Liver (tissue), 8 donors: ENCODE data around the gene SMIM45.

Experiments
- DNase-seq: peaks from one replicate; pipeline ENCODE4 v3.0.0-alpha.2; 2017; ENCODE audit warnings: low spot score
- H3K27ac ChIP-seq, 2 donors: one replicate each; pipeline ENCODE4 v1.7.0; 2013; ENCODE audit warnings: inconsistent platforms in 2 of 2, low read length in 2 of 2, control low read depth in 1 of 2, low read depth in 1 of 2, mild to moderate bottlenecking in 1 of 2
- H3K27me3 ChIP-seq, 4 donors: one replicate each; pipeline versions ENCODE4 v1.6.1 to v1.7.0; 2013; ENCODE audit warnings: low read length in 3 of 4, inconsistent platforms in 1 of 4, mild to moderate bottlenecking in 1 of 4, moderate library complexity in 1 of 4; ENCODE audit not compliant: control insufficient read depth in 4 of 4, insufficient read depth in 4 of 4
- H3K36me3 ChIP-seq, 4 donors: one replicate each; pipeline versions ENCODE4 v1.6.1 to v1.7.0; 2013; ENCODE audit warnings: low read length in 3 of 4, mild to moderate bottlenecking in 3 of 4, low read depth in 1 of 4, moderate library complexity in 1 of 4; ENCODE audit not compliant: control insufficient read depth in 4 of 4, insufficient read depth in 3 of 4
- H3K4me1 ChIP-seq, 4 donors: one replicate each; pipeline versions ENCODE4 v1.6.1 to v1.7.0; 2013; ENCODE audit warnings: low read length in 3 of 4, mild to moderate bottlenecking in 3 of 4, moderate library complexity in 1 of 4; ENCODE audit not compliant: control insufficient read depth in 4 of 4, insufficient read depth in 4 of 4
- H3K4me3 ChIP-seq, 3 donors: one replicate each; pipeline versions ENCODE4 v1.6.1 to v1.7.0; 2013; ENCODE audit warnings: low read length in 3 of 3, control low read depth in 1 of 3, low read depth in 1 of 3, mild to moderate bottlenecking in 1 of 3
- H3K9ac ChIP-seq, 2 donors: one replicate each; pipeline ENCODE4 v1.7.0; 2013; ENCODE audit warnings: low read length in 2 of 2, mild to moderate bottlenecking in 2 of 2, moderate library complexity in 2 of 2, control low read depth in 1 of 2, low read depth in 1 of 2
- H3K9me3 ChIP-seq, 4 donors: one replicate each; pipeline versions ENCODE4 v1.6.1 to v1.7.0; 2013; ENCODE audit warnings: low read length in 3 of 4; ENCODE audit not compliant: control insufficient read depth in 4 of 4
- ATF3 ChIP-seq: IDR thresholded peaks from 2 replicates; pipeline ENCODE4 v1.6.1; 2016; ENCODE audit warnings: antibody characterized with exemption
- CTCF ChIP-seq: fragments of 150-350 bp; IDR thresholded peaks from 2 replicates; pipeline ENCODE4 v1.5.1; 2017; ENCODE audit warnings: improper control_type of control experiment, low read depth, low read length; ENCODE audit not compliant: missing input control
- EGR1 ChIP-seq, 2 donors: IDR thresholded peaks; 2 replicates each; pipeline ENCODE4 v1.6.1; 2016 to 2018; ENCODE audit warnings: antibody characterized with exemption in 2 of 2, low read depth in 2 of 2
- FOXA1 ChIP-seq: IDR thresholded peaks from 2 replicates; pipeline ENCODE4 v1.6.1; 2016; ENCODE audit warnings: antibody characterized with exemption
- FOXA2 ChIP-seq: IDR thresholded peaks from 2 replicates; pipeline ENCODE4 v1.6.1; 2016; ENCODE audit warnings: antibody characterized with exemption
- GABPA ChIP-seq, 2 donors: IDR thresholded peaks in 1 of 2; conservative IDR thresholded peaks in 1 of 2; 2 replicates each; pipeline ENCODE4 v1.6.1; 2016; ENCODE audit warnings: antibody characterized with exemption in 2 of 2, mild to moderate bottlenecking in 1 of 2, moderate library complexity in 1 of 2
- HNF4A ChIP-seq, 2 donors: conservative IDR thresholded peaks; 2 replicates each; pipeline ENCODE4 v1.6.1; 2016; ENCODE audit warnings: antibody characterized with exemption in 2 of 2, mild to moderate bottlenecking in 2 of 2
- HNF4G ChIP-seq: IDR thresholded peaks from 2 replicates; pipeline ENCODE4 v1.6.1; 2016; ENCODE audit warnings: antibody characterized with exemption
- JUND ChIP-seq, 2 donors: IDR thresholded peaks; 2 replicates each; pipeline ENCODE4 v1.6.1; 2016; ENCODE audit warnings: antibody characterized with exemption in 2 of 2
- NR2F2 ChIP-seq: IDR thresholded peaks from 2 replicates; pipeline ENCODE4 v1.6.1; 2016; ENCODE audit warnings: antibody characterized with exemption
- RXRA ChIP-seq, 2 donors: IDR thresholded peaks; 2 replicates each; pipeline ENCODE4 v1.6.1; 2017 to 2018; ENCODE audit warnings: antibody characterized with exemption in 2 of 2, mild to moderate bottlenecking in 1 of 2
- SP1 ChIP-seq: IDR thresholded peaks from 2 replicates; pipeline ENCODE4 v1.6.1; 2018; ENCODE audit warnings: antibody characterized with exemption, mild to moderate bottlenecking
- TAF1 ChIP-seq: conservative IDR thresholded peaks from 2 replicates; pipeline ENCODE4 v1.6.1; 2016; ENCODE audit warnings: antibody characterized with exemption, mild to moderate bottlenecking
- YY1 ChIP-seq: IDR thresholded peaks from 2 replicates; pipeline ENCODE4 v1.6.1; 2016; ENCODE audit warnings: antibody characterized with exemption, mild to moderate bottlenecking
- WGBS: extraction: QIAGEN DNeasy Blood & Tissue Kit; methylation state at CpG from one replicate; pipeline ENCODE4 v1.1.7; 2013; 5-methylcytosine and 5-hydroxymethylcytosine counted together
- TF ChIP-seq, protein P1 (sequence below): IDR thresholded peaks from 2 replicates; pipeline ENCODE4 v1.6.1; 2016; ENCODE audit warnings: antibody characterized with exemption
- TF ChIP-seq, protein P2 (sequence below): IDR thresholded peaks from 2 replicates; pipeline ENCODE4 v1.6.1; 2016; ENCODE audit warnings: antibody characterized with exemption
- donor health status: healthy.
- donor health status: healthy.
- donor health status: healthy.
- donor health status: healthy.
- donor health status: healthy.

Gene SMIM45

DNA sequence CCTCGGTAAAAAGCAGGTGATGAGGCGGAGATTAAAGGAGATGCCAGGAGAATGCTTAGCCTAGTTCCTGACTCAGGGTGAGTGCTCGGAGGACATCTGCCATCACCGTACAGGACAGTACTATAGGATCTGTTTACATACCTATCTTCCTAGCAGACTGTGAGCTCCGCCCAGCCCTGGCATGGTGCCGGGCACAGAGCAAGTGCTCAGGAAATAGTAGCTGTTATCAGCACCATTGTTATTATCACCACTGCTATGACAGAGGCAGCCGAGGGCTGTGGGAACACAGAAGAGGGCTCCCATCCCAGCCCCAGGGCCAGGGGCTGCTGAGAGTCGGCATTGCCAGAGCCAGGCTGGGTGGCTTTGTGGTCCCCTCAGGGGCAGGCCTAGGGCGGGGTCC is 16.7 kb downstream of the SMIM45 start (continued):
- TF ChIP-seq CTCF (no peak), EGR1 (IDR thresholded peaks at IDR 0.05; ENCODE audit: low read depth in 2 of 2) (no peak)

DNA sequence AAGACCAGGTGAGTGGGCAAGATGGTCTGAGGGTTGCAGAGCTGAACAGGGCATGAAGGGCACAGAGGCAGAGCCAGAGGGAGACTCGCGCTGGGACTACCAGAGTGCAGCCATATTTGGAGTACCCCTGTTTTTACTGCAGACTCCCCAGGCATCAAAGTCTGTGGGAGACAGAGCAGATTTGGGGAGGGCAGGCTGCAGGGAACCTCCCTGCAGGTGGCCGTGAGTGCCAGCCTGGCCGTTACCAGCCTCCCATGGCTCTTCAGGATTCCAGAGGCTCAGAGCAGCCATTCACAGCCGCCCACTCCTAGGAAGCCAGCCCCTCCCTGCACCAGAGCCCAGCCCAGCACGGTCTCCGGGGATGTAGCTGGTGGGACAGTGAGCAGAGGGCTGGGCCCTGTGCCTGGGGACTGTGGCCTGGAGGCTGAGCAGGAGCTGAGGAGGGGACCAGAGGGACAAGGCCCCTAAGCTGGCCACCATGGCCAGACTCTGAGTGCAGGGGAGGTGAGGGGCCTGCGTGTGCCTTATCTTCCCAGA is 17.2 kb downstream of the SMIM45 start, which contains the start of gene SEPTIN3:
TSS of gene SEPTIN3 (plus strand) at position 334 of the 537 bp plus-strand sequence. CDS start 2,050 bp downstream, outside the sequence.
- no peak for DNase-seq
- WGBS: 80% methylated on average over 8 of the region's 8 CpGs
- Histone ChIP-seq H3K9ac (no peak within 1 kb of the TSS), H3K27ac (no peak within 1 kb of the TSS), H3K4me1 (no peaks in the 10 kb centered on the region), H3K9me3 (no peaks in the 10 kb centered on the region), H3K36me3 (no peaks in the 10 kb centered on the region), H3K4me3 (no peak within 1 kb of the TSS), H3K27me3 (no peaks in the 10 kb centered on the region)
- TF ChIP-seq SP1 (no peak), HNF4G (no peak), NR2F2 (no peak), JUND (IDR thresholded peaks at IDR 0.05) (no peak), HNF4A (conservative IDR thresholded peaks at IDR 0.05) (no peak), TAF1 (no peak), FOXA1 (no peak), GABPA (IDR thresholded peaks at IDR 0.05 in 1 of 2, conservative IDR thresholded peaks at IDR 0.05 in 1 of 2) (no peak), ATF3 (no peak)
- TF ChIP-seq, protein P1, sequence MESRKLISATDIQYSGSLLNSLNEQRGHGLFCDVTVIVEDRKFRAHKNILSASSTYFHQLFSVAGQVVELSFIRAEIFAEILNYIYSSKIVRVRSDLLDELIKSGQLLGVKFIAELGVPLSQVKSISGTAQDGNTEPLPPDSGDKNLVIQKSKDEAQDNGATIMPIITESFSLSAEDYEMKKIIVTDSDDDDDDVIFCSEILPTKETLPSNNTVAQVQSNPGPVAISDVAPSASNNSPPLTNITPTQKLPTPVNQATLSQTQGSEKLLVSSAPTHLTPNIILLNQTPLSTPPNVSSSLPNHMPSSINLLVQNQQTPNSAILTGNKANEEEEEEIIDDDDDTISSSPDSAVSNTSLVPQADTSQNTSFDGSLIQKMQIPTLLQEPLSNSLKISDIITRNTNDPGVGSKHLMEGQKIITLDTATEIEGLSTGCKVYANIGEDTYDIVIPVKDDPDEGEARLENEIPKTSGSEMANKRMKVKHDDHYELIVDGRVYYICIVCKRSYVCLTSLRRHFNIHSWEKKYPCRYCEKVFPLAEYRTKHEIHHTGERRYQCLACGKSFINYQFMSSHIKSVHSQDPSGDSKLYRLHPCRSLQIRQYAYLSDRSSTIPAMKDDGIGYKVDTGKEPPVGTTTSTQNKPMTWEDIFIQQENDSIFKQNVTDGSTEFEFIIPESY: no peak
- TF ChIP-seq, protein P2, sequence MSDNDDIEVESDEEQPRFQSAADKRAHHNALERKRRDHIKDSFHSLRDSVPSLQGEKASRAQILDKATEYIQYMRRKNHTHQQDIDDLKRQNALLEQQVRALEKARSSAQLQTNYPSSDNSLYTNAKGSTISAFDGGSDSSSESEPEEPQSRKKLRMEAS: no peak

DNA sequence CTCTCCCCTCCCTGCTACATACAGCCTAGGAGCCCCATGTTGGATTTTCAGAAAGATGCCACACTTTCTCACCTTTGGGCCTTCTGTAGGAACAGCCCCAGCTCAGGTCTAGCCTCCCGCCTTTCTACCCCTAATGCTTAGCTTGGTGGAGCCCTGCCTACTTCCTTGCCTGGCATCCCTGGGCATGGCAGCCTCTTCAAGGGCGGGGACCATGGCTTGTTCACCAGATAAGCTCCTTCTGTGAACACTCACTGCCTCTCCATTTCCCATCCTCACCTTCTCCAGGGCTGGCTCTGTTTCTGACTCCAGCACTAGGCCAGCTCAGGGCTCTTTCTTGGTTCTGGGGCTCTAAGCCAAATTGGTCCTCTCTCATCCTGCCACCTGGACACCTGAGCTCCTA is 18.7 kb downstream of the SMIM45 start:
- H3K27ac ChIP-seq: no peak overlapping the region
- no peak for DNase-seq
- H3K9me3 ChIP-seq: no peaks in the 10 kb centered on the region
- H3K9ac ChIP-seq: no peak overlapping the region
- no peaks in the 10 kb centered on the region for H3K36me3 ChIP-seq
- H3K27me3 ChIP-seq: no peaks in the 10 kb centered on the region
- no peak overlapping the region for H3K4me3 ChIP-seq
- no peaks in the 10 kb centered on the region for H3K4me1 ChIP-seq
- 89% methylated on average over 2 of the region's 2 CpGs for WGBS
- TF ChIP-seq NR2F2 (no peak), TAF1 (no peak), GABPA (IDR thresholded peaks at IDR 0.05 in 1 of 2, conservative IDR thresholded peaks at IDR 0.05 in 1 of 2) (no peak), HNF4A (conservative IDR thresholded peaks at IDR 0.05) (no peak), EGR1 (IDR thresholded peaks at IDR 0.05; ENCODE audit: low read depth in 2 of 2) (no peak), HNF4G (no peak), ATF3 (no peak), JUND (IDR thresholded peaks at IDR 0.05) (no peak), FOXA2 (no peak), YY1 (no peak), CTCF (no peak), RXRA (IDR thresholded peaks at IDR 0.05) (no peak)
- TF ChIP-seq, protein P1: no peak
- TF ChIP-seq, protein P2: no peak
